D341Med (cell line): ENCODE measurements around the gene CBX2.

Experiments
- DNase-seq: peaks from one replicate; pipeline ENCODE4 v3.0.0; 2012; ENCODE audit warnings: low spot score

Gene CBX2

DNA sequence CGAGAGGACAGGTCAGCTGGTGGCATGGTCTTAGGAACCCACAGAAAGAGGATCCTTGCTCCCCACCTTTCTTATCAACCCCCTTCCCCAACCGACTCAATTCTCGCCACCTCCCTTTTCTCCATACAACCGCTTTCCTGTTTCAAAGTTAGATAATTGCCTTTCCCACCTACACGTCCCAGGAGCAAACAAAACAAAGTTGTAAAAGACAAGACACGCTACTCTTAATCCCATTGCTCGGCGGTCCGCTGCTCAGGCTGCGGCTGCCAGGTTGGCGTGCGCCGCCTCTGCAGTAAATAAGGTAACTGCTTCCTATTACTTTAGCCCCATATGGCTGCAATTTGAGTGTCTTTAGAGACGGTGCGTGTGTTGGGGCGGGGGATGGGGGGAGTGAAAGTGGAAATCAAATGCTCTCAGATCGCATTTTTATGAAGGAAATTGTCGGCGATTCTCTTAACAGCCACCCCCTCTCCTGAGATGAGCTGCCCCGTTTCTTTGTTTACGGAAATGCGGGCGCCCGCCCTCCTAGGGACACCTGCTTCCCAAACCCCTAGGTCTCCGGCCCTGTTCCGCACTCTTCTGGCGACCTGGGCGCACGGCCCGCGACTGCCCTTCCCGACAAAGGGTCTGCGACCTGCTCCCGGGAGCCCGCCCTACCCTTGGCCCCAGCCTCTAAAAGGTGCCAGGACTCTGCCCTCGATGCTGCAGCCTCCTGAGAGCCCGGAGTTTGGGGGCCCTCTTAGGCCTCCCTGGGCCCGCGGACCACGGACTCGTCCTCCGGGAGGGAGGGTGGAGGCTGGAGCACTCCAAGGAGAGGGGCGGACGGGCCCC, 22.6 kb downstream of the CBX2 start:
- DNase-seq, result peak; percentile 82

DNA sequence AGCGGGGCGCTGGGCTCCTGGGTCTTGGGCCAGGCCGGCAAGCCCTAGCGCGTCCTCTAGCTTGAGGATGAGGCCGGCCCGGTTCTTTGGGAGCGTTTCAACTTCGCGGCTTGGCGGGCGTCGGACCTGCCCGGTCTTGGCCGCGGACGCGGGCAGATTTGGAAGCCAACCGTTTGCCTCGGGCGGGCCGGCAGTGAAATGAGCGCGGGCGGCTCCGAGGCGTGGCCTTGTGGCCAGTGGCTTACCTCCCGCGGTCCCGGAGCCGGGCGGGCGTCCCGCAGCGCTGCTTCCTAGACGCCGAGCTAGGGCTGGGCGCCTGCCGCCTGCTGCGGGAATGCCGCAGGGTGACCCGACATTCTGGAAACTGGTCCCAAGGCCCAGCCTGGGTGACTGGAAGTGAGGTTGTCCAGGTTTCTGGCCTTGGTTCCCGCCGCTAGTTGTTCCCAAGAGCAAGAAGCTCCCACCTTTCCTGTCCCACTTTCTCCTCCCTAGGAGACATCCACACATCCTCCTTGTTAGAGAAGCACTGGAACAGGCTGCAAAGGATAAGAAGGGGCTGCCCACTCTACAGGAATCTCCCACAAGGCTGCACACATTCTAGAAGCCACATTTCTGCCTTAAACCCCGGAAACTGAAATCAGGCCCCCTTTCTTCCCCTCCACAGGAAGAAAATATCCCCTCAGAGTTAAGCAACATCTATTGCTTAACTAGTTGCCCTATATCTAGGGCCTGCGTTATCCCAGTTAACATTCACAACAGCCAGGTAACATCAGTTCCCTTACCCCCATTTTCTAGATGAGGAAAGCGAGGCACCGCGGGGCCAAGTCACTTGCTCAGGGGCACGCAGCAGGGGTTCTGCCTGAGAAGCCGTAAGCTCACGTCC, 23.4 kb downstream of the CBX2 start:
- no peak for DNase-seq

DNA sequence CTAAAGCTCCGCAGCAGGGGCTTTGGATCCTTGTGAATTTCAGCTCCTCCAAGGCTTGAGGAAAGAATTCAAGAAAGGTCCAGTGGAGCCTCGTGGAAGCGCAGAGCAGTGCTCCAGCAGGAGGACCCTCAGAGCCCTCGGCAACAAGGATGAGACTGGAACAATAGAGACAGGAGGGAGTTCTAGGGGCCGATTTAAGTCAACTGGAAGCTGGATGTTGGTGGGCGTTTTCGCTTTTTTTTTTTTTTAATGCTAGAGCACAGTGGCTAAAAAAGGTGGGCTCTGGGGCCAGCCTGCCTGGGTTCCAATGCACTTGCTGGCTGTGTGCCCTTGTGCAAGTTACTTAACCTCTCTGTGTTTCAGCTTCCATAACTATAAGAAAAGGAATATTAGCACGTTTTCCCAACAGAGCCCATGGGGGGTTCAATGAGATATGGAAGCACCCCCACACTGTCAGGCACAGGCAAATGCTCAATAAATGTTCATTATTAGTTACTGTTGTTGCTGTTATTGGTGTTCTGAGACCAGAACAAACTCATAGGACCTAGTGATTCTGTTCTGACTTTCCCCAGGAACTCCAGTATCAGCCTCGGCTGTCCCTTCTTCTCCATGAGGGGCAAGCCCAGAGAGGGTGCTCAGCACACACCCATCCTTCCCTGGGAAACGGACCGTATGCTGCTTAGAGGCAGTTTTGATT, 24.2 kb downstream of the CBX2 start:
- no peak for DNase-seq

DNA sequence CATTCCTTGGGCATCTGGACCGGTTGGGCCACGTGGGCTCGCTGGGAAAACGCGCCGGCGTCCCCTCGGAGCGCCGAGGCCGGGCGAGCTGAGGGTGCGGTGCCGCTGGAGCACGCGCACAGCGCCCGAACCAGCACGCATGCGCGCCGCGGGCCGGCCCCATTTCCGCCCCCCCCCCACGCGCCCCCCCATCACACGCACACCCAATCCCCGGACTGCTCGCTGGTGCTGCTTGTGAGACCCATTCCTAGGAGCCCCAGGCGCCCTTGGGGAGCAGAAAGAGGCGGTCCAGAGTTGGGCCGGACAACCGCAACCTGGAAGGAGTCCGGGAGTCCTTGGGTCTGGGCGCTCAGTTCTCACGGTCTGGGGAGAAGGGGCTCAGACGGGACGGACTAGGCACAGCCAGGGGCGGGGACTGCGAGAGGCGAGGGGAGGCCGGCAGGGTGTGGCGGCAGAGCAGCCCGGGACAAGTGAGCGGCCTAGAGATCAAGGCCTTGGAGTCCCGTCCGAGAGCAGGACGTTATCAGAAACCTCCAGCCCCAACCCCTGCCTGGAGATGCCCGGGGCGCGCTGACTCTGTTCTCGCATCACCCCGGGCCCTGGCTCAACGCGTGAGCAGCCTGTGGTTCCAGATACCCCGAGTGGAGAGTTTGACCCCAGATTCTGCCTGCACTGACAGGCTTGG, 24.9 kb downstream of the CBX2 start:
- no peak for DNase-seq

DNA sequence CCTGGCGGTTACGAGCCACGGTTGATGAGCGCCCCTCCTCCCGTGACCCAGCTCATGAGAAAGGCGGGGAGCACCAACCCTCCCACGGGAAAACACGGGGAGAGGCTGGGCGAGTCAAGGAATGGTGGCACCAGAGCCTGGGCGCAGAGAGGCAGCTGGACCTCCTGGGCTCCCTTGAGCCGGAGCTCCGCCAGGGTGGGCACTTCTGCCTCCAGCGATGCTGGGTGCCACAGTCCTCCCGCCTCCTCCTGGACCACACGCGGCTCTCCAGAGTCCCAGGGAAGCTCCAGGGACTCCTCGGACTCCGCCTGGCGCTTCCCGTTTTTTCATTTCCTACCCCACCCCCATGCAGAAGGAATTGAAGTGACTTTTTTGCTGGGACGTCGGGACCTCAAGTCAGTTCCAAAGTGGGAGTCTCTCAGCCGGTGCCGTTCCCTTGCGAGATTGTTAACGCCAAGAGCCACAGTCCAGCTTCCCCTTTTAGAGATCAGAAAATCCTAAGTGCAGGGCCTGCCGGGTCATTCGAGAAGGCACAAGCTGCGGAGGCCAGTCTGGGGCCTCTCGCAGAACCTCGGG, 25.6 kb downstream of the CBX2 start:
- no peak for DNase-seq

DNA sequence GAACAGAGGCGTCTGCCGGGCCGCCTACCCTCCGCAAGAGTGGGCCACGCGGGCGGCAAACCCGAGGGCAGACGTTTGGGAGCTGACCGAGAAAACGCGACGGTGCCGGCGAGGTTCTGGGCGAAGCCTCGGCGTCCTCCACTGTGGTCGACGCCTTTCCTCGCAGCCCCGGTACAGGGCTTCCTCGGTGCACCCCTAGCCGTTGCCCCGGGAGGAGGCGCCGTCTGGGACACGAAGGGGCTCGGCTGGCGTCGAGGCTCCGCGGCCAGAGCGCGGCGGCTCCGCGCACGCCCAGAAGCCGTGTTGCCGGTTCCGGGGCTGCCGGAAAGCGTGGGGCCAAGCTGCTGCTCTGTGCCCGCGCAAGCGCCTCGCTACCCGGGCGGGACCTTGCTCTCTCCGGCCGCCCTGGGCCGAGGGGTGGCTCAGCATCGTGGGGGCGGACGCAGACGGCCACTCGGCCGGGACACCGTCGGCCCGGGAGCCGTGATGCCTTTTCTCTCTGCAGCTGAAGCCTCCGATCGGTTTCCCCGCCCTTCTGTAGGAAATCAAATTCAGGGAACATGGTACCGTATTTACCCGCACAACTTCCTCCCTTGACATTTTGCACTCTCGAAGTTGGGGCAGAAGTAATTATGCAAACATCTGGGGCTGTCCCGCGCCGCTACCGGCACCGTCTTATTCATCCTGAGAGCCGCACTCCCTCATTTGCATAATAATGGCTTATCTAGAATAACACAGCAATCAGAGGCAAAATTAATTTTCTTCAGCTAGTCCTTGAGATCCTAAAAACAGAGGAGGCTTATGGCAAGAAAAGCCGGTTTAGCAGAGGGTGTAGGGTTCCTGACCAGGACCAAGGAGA, 26.3 kb downstream of the CBX2 start:
- peak; percentile 55 for DNase-seq

DNA sequence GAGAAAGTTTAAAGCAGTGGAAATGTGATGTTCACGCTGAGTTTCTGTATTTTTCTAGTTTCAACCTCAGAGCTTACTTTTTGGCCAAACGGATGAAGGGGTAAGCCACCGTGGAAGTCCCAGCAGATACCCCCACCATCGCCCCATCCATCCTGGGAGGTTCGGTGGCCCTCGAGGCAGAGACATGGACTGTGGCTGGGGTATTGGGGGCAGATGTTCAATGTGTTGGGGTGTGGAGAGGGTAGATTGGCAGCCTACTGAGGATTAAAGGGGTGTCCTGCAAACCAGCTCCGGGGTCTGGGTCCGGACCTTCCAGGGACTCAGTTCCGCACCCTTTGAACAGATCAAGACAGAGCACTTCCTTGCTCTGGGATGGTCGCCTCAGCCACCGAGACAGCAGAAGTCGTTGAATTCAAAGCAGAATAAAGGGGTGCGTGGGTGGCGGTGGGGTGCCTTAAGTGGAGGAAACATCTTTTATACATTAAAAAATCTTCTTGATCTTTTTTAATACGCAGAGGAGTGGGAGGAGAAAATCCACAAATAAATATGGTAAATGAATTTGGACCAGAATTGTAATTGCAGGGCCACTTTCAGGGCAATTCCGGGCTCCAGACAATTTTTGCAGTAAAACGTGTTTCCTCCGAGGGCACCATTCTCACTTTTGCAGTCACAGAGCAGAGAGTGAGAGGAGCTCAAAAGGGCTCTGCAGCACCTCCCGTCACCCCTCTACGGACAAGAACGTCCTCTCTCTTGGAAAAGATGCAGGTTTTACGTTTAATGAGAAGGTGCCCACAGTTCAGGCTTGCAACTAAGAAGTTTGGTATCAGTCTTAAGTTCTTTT, 27.1 kb downstream of the CBX2 start:
- DNase-seq, result no peak

DNA sequence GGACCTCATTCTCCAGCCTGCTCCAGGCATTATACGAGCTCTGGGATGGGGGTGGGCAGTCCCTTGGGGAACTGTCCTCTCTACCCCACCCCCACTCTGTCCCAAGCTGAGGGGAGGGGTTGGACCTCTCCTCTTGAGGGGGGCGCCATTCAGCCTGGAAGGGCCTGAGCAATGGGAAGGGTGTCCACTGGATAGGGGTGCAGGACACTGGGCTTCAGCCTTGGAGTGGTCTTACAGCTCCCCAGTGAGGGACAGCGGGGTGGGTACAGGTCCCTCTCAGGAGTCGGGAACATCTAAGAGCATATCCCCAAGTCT, 28.5 kb downstream of the CBX2 start:
- DNase-seq, result no peak

DNA sequence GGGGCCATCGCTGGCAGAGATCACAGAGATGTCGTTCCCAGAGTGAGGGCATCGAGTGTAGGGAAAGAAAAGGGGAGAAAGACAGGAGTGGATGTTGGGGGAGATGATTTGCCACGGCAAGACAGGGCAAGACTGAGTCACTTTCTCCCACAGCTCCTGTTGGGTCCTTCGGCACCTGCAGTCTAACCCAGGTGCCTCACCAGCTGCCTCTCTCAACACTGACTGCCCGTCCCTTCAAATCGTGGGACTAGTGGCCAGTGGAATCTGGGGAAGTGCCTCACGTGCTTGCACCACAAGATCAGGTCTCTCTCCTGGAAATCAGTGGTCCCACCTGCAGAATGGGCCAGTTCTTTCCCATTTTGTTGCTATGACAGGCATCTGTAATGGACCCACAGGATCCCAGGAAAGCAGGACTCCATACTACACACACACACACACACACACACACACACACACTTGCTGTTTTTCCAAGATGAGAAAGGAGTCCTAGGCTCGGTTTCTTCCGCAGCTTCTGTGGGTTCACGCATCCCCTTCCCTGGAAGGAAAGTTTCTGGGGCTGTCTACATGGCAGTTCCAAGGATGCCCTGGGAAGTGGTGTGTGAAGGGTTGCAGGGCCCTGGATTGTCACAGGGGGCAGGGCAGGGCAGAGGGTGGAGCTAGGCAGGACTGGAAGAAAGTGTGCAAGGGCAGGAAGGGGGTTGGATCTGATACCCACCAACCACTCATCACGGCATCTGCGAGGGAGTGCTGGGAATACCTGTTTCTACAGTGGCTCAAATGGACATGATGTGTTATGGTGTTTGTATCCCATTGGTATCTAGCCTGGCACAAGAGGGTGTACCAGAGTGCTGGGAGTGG, 29.1 kb downstream of the CBX2 start:
- DNase-seq, result no peak

DNA sequence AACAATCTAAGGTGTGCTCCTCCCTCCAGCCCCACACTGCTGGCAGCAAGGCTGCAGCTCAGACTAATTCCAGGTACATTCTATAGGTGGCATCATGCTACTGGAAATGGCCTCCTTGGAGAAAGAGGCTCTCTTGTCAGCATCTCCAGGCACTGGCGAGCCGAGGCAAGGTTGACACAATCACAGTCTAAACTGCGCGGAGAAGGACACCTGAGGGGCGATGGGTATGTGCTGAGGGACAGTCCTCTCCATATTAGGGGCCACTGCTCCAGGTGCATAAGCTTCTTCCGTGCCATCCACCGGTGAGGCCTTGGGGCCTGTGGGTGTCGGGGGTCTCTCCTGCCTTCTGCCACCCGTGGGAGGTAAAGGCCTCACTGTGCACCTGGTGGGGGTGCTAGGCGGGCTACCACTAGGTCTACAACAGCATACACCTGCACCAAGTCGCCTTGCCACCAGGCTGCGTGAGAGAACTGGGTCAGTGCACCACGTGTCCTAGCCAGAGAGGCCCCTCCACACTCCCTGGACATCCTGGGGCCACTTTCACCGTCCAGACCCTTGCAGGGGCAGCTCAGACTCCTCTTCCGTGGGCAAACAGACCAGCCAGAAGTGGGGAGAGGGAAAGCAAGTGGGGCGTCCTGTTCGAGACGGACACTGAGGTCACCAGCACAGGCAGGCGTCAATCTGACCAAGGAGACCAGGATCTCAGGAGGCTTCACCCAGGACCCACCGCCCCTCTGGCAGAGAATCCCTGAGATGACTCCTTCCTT, 31.0 kb downstream of the CBX2 start:
- DNase-seq, result peak; percentile 60

DNA sequence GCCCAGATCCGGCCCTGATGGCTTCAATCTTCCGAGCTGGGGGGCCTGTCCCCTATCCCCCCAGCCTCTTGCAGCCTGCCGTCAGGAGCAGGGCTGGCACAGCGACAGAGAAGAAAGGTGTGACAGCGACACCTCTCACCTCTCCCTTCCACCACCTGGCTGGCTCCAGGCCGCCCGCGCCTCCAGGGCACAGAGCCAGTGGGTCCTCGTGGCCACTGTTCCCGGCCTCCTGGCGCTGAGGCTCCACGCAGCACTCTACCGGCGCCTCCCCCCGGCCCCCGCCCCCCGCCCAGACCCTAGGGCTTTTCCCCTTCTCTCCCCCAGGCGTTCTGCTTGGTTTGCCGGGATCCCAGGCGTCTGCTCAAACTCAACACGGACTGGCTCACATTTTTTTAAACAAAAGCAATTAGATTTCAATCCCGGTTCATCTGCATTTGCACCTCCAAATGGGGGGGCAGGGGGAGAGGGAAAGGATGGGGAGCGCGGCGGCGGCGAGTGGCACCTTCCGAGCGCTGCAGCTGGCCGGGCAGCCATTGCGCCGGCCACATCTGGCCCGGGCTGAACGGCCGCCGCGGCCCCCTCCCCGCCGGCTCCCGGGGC, 31.7 kb downstream of the CBX2 start:
- DNase-seq, result peak; percentile 62

DNA sequence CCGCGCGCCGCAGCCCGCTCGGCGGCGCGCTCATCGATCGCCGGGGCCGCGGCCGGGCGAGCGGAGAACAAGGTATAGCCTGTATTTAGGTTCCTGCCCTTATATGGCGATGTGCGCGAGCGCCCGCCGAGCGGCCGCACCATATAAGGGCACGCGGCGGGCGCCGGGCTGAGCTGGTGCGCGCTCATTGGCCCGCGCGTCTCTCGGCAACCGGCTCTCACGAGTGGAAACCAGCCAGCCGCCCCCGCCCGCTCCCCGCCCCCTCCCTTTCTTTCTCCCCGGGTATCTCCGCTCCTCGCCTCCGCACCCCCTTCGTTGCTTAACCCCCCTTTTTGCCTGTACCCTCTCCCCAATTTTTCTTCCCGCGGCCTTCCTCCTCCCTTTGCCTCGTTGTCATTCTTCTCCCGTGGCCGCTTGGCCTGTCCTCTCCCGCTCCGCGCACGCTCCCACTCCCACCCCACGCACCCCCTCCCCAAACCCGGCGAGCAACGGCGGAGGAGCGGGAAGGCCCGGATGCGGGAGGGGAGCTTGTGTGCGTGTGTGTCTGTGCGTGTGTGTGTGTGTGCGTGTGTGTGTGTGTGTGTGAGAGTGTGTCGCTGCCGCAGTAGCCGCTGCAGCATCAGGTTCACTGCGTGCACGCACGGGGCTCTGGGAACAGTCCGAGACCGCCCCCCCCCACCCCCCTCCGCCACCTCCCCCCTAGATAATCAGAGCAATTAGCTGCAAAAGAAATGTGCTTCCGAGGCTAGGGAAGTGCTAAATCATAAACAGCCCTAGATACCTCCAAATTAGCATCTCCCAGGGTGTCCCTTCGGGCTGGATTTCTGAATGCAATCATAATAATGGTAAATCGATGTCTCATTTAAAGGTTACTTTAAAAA, 32.4 kb downstream of the CBX2 start:
- DNase-seq, result peak; percentile 98

DNA sequence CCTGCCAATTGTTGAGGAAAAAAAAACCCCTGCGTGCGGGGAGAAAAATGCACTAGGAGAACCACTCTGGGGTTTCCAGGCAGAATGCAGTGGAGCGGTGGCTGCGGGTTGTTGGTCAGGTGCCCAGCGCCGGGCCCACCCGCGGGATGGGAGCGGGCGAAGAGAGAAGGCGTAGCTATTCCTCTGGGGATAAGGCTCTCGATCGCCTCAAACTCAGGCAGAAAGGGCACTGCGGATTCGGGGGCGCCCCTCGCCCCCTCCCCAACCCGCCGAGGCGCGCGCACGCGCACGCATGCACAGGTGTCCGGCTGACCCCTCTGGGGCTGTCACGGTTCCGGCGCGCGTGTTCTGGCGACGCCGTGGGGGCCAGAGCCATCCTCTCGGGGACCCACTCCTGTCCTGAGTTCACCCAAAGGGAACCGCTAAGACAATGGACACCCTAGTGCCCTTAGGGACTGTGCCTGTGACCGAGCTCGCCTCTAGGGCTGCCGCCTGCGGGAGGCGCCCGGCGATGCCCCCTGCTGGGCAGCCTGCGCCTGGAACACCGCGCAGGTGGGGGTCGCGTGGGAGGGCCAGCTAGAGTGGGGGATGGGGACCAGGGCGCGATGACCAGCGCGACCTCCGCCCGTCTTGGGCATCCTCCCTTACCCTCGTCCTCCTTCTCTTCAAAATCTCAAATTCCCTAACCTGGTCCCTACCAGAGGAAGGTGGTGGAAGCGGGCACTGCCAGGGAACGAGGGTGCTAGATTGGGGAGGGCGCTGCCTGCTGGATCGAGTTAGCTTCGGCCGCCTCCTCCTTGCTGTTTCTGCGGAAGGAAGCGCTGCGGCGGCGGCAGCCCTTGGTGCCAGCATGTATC, 33.3 kb downstream of the CBX2 start:
- peak; percentile 95 for DNase-seq

DNA sequence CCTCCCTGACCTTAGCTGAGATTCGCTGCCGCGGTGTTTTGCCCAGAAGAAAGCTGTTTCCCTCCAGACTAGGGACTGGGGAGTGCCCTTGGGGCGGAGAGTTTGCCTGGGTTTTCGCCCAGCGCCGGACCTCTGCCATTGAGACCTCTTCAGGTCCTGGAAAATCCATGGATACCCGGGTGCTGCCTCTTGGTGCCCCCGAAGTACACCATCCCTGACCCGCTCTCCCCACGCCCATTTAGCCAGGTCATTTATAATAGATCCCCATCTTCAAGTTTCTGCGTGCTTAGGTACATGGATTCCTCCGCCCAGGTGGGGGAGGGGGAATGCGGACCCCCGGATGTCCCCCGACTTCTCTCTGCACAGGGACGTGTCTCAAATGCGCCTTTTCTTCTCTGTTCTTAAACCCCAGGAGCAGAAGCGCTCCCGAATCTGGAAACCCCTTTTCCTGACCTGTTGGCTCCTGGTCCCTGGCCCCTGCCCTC, 34.0 kb downstream of the CBX2 start:
- no peak for DNase-seq
